Peyer's patch (tissue), 4 donors: ENCODE measurements around the gene UVSSA.

ENCODE experiments used
- CTCF ChIP-seq, 6 experiments: fragments of 450-650 bp in 4 of 6; fragments of 200-600 bp in 2 of 6; sonication (generic) in 1 of 6; IDR thresholded peaks; one replicate each; pipeline ENCODE4 v1.5.1; 2017 to 2019; ENCODE audit warnings: antibody characterized with exemption in 6 of 6, mild to moderate bottlenecking in 3 of 6, moderate library complexity in 1 of 6
- POLR2A ChIP-seq, 2 donors: fragments of 450-650 bp; IDR thresholded peaks; one replicate each; pipeline ENCODE4 v1.5.1; 2017; ENCODE audit warnings: antibody characterized with exemption in 2 of 2, mild to moderate bottlenecking in 2 of 2, moderate library complexity in 2 of 2

- TF ChIP-seq CTCF (IDR thresholded peaks at IDR 0.05) (no peak), POLR2A (IDR thresholded peaks at IDR 0.05) (no peak)
These were observed 5.0 kb upstream of the UVSSA start for GRCh38 chr4:1342003-1342402.
